IMR-90 (cell line): ENCODE measurements around the gene RNF224. TPM values are rescaled to one million over a fixed set of nuclear protein-coding genes. Genes with fewer than 3 reads are reported as not detected.

ENCODE experiments used
- RFX5 ChIP-seq: IDR thresholded peaks from 2 replicates; pipeline ENCODE4 v1.8.0; 2012; ENCODE audit warnings: low read depth, mild to moderate bottlenecking, low read length, moderate library complexity
- polyA plus RNA-seq, 3 experiments: library from polyadenylated mRNA; depleted of rRNA; stranded (reverse); fragments of >200 nt; gene quantifications; 2 replicates each; pipeline ENCODE4 v1.2.3, GENCODE V29; 2012; ENCODE audit warnings: low replicate concordance in 1 of 3
- total RNA-seq: library from RNA; depleted of rRNA; stranded (reverse); fragments of >200 nt; gene quantifications from 2 replicates; pipeline ENCODE4 v1.2.3, GENCODE V29; 2012
- TF ChIP-seq, protein P1 (sequence below): fragments of 150-350 bp; IDR thresholded peaks from 2 replicates; pipeline ENCODE4 v1.6.1; 2016; ENCODE audit warnings: low read depth, mild to moderate bottlenecking, low read length, moderate library complexity, borderline replicate concordance

Gene RNF224
- total and polyA plus RNA-seq, 2 of the 4 experiments (the other 2 are of a cell fraction), result not detected

DNA sequence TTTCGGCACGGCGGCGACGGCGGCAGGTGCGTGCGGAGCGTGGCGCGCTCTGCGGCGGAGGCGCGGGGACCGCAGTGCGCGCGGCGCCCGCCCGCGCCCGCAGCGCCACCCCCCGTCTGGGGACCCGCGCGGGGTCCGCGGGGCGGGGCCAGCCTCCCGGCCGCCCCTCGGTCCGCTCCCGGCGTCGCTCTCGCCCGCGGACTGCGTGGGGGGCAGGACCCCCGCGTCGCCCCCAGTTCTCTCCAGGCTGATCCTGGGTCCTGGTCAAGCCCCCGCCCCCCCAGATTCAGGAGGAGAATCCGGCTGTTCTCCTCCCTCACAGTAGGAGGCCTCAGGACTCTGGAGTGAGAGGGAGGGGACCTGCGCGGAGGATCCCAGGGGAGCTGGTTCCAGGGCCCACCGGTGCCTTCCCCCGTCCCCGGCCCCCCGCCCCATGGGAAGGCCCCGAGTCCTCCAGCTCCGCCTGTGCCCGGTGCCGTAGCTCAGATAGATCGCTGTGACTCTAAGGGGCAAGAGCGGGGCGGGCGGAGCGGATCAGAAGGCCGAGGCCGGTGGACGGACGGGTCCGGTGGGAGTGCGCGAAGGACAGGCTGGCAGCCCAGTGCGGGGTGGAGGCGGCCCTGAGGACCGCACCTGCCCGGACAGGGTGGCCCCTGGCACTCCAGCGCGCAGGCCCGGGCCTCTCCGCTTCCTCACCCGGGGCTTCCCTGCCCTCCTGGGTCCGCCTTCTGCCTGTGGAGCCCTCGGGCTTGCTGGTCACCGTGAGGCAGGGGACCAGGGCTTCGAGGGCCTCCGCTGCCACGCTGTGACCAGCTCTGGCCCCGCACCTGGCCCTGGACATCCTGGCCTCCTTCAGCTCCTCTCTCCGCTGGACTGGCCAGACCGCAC, 4.9 kb upstream of the RNF224 start, which contains the start of gene RNF208 (continued):
- TF ChIP-seq, protein P1, sequence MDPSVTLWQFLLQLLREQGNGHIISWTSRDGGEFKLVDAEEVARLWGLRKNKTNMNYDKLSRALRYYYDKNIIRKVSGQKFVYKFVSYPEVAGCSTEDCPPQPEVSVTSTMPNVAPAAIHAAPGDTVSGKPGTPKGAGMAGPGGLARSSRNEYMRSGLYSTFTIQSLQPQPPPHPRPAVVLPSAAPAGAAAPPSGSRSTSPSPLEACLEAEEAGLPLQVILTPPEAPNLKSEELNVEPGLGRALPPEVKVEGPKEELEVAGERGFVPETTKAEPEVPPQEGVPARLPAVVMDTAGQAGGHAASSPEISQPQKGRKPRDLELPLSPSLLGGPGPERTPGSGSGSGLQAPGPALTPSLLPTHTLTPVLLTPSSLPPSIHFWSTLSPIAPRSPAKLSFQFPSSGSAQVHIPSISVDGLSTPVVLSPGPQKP, result no peak
- no peak for TF ChIP-seq RFX5
